HG03135 (cell line): Measurements from ENCODE around the gene MYO9A.
"Not testable (repeated sequence)": the region's sequence is repeated elsewhere in the genome, so short reads cannot be mapped to it uniquely, and the experiment has no call there.

ENCODE experiments used
- ATAC-seq: cut with Tn5 transposase; IDR thresholded peaks from one replicate; pipeline ENCODE4 v1.9.1; 2021; ENCODE audit warnings: mild to moderate bottlenecking, moderate library complexity; ENCODE audit not compliant: unreplicated experiment

MYO9A gene

DNA sequence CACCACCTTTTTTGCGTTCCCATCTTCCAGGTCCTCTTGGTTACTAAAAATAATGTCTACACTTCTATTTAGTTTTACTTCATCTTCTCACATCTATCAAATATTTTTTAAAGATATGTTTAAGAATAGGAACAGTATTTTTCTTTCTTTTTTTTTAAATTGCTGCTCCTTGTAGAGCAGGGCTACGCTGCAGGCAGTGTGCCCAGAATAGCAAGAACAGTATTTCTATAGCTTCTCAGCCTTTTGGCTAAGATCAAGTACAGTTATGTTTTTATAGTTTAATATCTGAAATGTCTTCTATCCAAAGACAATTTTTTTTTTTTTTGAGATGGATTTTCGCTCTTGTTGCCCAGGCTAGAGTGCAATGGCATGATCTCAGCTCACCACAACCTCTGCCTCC, 73.0 kb downstream of the MYO9A start:
- no peak for ATAC-seq

DNA sequence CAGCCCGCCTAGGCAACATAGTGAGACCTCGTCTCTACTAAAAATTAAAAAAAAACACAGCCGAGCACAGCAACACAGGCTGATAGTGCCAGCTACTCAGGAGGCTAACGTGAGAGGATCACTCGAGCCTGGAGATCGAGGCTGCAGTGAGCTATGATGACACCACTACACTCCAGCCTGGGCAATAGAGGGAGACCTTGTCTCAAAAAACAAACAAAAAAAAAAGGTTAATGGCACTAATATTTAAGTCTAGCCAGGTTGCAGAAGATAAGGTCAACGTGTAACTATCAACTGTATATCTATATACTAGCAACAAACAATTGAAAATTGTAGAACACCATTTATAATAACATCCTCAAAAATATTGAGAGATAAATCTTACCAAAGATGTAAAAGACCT, 75.1 kb downstream of the MYO9A start:
- no peak for ATAC-seq

DNA sequence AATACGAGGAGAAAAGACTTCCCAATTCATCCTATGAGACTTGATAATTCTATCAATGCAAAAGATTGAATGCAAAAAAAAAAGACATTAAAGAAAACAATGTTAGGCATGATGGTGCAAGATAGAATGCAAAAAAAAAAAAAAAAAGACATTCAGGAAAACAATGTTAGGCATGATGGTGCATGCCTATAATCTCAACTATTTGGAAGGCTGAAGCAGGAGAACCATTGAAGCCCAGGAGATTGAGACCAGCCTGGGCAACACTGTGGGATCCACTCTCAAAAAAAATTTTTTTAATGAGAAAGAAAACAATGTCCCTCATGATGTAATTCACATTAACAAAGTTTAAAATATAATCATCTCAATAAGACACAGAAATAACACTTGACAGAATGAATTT, 75.9 kb downstream of the MYO9A start:
- ATAC-seq, result no peak

DNA sequence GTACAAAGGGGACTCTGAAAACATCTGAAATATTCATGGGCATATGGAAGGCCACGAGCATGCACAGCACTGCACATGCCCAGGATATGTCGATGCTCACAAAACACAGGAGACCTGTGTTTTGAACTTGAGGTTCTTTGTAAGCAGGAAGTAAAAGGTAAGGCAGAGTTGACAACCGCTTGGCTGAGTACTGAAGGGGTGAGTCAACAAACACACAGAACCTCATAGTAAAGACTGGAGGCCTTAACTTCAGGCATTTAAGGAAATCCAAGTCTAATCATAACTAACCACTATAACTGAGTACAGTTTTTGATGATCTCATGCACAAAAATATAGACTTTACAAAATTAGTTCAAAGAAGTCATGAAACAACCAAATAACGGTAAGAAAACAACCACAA, 80.6 kb downstream of the MYO9A start:
- ATAC-seq, result no peak

DNA sequence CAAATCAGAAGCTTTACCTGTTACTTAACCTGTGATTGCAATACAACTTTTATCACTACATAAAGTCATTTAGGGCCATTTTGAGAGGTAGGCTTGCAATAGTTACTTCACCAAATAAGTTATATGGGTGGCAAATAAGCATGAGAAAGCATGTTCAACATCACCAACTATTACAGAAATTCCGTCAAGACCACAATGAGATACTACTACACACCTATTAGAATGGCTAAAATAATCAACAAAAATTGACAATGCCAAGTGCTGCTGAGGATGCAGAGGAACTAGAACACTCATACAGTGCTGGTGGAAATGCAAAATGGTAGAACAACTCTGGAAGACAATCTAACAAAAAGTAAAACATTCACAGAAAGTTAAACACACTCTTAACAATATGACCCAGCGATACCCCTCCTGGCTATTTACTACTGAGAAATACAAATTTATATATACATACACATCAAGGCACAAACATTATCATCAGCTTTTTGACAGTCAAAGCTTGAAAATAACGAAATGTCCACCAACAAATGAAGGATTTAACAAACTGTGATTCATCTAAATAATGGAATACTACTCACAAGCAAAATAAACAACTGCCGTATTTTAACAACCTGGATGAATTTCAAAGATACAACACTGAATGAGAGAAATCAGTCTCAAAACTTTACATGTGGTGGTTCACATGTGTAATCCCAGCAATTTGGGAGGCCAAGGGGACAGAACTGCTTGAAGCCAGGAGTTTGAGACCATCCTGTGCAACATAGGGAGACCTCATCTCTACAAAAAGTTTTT, 82.9 kb downstream of the MYO9A start:
- ATAC-seq, result no peak

DNA sequence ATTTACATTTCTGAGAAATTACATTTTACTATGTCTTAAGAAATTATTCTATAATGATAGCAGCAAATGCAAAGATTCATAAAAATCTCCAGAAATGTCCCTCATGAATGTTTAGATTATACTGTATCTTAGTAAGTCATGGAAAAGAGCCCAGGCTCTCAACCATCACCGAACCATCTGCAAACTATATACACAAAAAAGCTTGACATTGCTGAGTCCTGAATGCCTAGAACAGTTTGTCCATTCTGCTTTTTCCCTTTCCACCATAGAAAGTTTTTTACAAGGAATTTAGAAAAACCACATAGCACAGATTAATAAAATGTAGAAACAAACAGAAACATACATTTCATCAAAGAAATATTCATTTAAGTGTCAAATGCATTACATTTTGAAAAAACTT, 83.6 kb downstream of the MYO9A start:
- no peak for ATAC-seq

DNA sequence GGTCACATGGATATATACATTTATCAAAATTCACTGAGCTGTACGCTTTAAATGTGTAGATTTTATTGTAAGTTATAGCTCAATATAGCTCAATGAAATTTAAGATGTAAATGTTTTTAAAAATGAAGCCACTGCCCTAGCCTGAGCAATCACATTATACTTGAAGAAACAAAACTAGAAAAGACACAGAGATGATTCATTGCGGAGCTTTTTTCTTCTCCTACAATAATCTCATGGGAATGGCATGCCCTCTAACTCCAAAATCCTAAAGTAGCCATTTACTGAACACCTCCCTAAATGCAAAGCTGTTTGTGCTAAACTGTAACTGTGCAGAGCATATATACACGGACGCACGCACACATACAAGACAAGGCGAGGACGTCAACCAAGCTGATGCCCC, 84.2 kb downstream of the MYO9A start:
- ATAC-seq, result no peak

DNA sequence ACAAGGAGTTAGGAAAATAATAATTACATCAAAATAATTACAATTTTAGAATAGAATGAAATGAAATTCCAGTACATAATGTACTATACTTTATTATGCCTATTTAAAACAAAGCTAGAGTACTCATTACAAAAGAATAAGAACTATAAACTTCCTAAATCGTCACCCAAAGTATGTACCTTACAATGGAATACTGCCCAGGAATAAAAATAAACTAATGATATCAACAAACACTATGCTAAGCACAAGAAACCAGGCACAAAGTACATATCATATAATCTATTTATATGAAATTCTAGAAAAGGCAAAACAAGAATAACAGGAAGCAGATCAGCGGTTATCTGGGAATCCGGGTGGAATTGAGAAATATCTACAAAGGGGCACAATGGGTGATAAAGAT, 84.7 kb downstream of the MYO9A start:
- ATAC-seq, result no peak

DNA sequence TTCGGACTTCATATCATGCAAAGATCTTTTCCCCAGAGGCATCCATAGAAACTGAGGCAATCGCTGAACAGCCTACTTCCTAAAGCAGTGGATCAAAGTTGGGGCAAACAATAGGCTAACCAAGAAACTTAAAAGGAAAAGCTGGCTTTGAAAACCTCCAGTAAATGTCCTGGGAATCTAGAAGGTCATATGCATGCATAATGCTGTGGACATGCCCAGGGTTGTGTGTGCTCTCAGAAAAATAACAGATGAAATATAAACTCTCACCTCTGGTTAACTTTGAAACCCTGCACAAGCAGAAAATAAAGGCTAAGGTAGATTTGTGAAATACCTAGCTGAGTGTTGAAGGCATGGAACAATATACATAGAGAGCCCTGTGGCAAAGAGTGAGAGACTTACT, 96.3 kb downstream of the MYO9A start:
- ATAC-seq, result no peak

DNA sequence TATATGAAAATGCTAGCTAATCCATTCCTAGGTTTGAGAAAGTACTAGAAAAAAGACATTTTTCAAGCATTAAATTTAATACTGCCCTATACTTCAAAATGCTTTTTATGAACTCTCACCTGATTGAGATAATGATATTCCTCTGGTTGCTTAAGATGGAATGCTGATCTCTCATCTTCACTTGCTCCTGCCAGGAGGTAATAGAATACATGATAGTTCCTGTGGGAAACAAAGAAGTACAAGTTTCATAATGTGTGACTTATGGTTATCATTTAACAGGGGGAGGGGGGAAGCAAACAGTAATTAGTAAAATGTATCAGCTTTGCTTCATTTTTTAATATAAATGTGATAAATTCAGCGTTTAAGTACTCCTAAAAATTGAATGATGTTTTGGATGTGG, 97.2 kb downstream of the MYO9A start:
- no peak for ATAC-seq

DNA sequence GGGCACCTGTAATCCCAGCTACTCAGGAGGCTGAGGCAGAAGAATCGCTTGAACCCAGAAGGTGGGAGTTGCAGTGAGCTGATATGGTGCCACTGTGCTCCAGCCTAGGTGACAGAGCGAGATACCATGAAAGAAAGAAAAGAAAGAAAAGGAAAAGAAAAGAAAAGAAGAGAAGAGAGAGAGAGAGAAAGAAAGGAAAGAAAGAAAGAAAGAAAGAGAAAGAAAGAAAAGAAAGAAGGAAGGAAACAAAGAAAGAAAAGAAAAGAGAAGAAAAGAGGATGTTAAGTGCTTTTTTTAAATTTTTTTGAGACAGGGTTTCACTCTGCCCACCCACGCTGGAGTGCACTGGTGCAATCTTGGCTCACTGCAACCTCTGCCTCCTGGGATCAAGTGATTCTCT, 103.4 kb downstream of the MYO9A start:
- ATAC-seq, result not testable (repeated sequence)

DNA sequence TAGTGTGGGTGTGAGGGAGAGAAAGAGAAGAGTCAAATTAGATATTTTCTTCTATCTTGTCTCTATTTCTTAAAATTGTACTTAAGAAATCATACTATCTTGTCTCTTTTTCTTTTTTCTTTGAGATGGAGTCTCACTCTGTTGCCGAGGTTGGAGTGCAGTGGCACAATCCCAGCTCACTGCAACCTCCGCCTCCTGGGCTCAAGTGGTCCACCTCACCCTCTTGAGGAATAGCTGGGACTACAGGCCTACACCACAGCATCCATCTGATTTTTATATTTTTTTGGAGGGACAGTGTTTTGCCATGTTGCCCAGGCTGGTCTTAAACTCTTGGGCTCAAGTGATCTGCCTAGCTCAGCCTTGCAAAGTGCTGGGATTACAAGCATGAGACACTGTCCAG, 104.2 kb downstream of the MYO9A start:
- no peak for ATAC-seq

DNA sequence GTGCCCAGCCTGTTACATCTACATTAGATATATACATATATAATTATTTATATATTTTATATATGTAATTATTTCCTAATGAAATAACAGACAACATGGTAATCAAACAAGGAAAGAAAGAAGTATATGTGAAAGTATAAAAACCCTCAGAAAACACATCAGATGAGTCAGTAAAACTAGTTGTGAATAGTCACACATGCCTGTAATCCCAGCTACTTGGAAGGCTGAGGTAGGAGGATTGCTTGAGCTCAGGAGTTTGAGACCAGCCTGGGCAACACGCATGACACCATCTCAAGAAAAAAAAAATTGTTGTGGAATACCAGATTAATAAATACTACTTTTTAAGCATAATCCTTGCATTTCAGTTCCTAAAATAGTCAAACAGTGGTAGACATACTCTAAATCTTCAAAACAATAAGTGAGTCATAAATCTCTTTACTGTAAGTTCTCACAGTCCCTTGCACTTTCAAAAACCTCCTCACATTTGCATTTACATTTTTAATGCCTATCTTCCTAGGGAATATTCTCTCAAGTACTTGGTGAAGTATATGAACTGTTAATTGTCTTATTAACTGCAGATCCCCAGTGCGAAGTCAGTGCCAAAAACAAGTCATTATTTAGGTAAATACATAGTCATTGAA, 106.5 kb downstream of the MYO9A start:
- ATAC-seq, result no peak

DNA sequence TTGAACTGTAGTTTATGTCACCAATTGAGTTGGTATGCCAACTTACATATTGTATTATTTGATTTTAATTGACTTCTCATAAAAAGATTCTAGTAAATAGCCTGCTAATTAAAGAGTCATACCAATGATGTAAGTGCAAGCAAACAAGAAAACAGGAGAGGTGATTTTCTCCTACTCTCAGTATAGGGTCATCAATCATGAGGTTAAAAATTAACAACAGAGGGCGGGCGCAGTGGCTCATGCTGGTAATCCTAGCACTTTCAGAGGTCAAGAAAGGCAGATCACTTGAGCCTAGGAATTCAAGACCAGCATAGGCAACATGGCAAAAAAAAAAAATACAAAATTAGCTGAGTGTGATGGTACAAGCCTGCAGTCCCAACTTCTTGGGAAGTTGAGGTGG, 108.7 kb downstream of the MYO9A start:
- ATAC-seq, result no peak

DNA sequence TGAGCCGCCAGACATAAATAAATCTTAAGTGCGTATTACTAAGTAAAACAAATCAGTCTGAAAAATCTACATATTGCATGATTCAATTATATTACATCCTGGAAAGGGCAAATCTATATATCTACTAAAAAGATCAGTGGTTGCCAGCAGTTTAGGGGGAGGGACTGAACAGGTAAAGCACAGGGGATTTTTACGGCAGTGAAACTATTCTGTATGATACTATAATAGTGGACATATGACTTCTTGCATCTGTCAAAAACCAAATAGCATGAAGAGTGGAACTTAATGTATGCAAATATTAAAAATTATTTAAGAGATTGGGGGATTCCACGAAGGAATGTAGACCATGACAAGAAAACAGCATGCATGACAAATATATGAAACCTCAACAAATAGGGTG, 111.6 kb downstream of the MYO9A start:
- ATAC-seq, result no peak

DNA sequence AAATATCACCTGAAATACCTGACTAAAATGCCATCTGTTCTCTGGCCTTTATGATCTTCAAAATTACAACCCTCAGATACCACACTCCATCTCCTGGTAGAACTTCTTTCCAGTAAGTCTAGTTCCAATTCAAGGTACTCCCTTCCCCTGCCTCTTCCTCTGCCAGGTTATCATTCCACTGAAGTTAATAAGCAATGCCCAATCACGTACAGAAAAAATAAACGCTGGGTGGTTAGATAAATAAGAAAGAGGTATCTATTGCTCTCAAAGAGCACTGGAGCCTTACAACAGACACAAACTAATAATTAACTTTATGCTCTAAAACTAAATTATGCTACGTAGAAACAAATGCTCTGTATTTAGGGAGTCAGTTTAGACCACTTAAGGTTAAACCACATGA, 112.5 kb downstream of the MYO9A start:
- ATAC-seq, result no peak

DNA sequence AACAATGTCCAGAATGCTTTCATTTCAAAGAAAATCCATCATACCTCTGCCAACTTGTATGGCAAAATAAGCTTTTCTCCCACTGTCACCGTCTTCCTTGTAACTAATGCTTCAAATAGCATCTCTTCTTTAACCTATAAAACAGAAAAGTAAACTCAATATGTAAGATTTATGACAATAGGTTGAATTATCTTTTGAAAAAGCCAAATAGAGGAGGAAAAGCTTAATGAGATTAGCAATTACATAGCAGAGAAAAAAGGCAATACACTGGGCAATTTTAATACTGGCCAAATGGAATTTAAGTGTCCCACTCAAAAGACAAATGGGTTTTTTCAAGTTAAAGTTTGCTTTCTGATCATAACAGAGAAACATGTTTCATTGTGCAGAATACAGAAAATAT, 118.1 kb downstream of the MYO9A start:
- no peak for ATAC-seq

DNA sequence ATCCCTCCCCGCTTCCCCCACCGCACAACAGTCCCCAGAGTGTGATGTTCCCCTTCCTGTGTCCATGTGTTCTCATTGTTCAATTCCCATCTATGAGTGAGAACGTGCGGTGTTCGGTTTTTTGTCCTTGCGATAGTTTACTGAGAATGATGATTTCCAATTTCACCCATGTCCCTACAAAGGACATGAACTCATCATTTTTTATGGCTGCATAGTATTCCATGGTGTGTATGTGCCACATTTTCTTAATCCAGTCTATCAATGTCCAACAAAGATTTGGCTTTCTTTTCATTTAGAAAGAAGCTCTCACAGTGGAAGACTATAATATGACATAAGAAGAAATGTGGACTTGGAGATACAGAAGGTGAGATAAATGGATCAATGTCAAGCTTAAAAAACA, 119.2 kb downstream of the MYO9A start:
- ATAC-seq, result not testable (repeated sequence)

DNA sequence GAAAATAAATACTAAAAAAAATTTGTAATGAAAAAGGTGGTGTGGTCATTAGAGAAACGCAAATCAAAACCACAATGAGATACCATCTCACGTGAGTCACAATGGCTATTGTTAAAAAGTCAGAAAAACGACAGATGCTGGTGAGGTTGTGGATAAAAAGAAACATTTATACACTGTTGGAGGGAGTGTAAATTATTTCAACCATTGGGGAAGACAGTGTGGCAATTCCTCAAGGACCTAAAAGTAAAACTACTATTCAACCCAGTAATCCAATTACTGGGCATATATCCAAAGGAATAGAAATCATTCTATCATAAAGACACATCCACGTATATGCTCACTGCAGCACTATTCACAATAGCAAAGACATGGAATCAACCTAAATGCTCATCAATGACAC, 120.3 kb downstream of the MYO9A start:
- ATAC-seq, result no peak

DNA sequence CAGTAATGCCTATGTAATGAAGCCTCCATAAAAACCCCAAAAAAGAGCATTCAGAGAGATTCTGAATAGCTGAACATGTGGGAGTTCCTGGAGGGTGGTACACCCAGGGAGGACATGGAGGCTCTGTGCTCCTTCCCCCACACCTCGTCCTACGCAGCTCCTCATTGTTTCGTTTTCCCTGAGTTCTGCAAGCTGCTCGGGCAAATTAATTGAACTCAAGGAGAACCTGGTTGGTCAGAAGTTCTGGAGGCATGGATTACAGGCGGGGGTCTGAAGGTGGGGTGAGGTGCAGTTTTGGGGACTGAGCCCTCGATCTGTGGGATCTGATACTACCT, 142.2 kb downstream of the MYO9A start:
- no peak for ATAC-seq

DNA sequence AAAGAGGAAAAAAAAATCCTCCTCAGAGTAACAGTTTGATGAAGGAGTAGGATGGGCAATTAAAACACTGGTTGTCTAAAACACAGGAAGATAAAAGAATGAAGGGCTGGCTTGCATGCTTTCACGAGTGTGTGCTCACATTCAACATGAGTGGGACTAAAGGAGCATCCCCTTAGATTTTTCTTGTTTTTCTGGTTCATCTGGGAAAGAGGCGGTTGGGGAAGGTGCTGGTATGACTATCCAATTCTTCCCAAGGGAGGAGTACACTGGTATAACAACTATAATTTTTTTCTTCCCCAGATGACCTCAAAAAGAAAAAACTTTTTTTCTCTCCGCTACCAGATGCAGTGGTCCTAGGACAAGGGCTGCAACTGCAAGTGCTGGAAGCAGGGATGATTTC, 143.7 kb downstream of the MYO9A start:
- no peak for ATAC-seq

DNA sequence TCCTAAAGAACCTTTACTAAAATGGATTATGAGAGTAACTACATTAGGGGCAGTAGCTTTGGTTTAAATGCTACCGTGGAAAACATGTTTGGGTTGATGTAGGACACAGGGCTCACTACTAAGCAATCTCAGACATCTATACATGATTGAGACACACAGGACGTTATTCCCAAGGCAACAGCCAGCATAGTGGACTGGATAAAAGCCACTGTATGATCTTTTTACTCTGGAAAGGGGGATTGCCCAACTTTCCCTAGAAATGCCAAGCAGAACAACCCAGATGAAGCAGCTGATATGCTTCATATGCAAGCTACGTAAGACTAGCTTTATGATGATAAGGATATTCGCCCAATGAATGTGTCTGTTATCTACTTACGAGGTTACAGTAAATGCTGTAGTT, 144.6 kb downstream of the MYO9A start:
- no peak for ATAC-seq

DNA sequence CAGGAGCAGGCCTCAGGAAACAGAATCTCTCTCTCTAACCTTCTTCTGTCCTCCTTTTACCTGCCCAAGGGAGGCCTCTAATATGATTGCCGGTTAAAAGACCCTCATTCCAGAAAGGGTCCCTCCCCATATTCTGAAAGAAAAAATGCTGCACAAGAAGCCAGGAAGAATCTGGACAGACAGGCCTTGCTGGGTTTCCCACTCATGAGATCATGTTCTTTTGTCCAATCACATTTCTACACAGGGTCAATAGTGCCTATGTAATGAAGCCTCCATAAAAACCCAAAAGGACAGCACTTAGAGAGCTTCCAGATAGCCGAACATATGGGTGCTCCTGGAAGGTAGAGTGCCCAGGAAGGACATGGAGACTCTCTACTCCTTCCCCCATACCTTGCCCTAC, 146.0 kb downstream of the MYO9A start:
- no peak for ATAC-seq
